ENCODE data around the gene SYCP1. TPM values are rescaled to one million over a fixed set of nuclear protein-coding genes. Genes with fewer than 3 reads are reported as not detected.

SYCP1 gene
- total and polyA plus RNA-seq, 2 of the 13 experiments (the other 11 are each of a cell fraction or from before 2014, with no cell fraction given), result not detected

DNA sequence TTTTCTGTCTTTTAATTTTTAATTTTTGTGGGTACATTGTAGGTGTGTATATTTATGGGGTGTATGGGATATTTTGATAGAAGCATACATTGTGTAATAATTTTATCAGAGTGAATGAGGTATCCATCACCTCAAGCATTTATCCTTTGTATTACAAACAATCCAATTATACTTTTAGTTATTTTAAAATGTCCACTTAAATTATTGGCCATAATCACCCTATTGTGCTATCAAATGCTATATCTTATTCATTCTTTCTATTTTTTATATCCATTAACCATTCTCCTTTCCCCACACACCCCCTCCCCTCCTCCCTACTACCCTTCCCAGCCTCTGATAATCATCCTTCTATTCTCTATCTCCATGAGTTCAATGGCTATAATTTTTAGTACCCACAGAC is 104.8 kb downstream of the SYCP1 start:
- no peak overlapping the region for H3K4me2 ChIP-seq (ENCODE audit: low read depth, low read length)
- in situ Hi-C loops (cut with HindIII; ENCODE audit: extremely low pct_ligation_motif_present, low pct_unique_long_range_greater_than_20kb), result no loop called here
- no peaks in the 10 kb centered on the region for H4K20me1 ChIP-seq (ENCODE audit: insufficient read depth, low read length)
- no peak for FAIRE-seq
- H3K9me3 ChIP-seq (ENCODE audit: low read length), result no peaks in the 10 kb centered on the region
- no peak for ATAC-seq
- no TSS peak for BruUV-seq (replicated peaks)
- intact Hi-C loops (cut with micrococcal nuclease; ENCODE audit: unreplicated experiment), result no loop called here
- ChIA-PET CTCF (ENCODE audit: low intra/inter-chr PET ratio, low total read pairs) (no interaction called here), POLR2A (no interaction called here)
- no peak for TF ChIP-seq ZNF224 (CRISPR knock-in tag; IDR thresholded peaks at IDR 0.05)
- TF ChIP-seq HNRNPK (IDR thresholded peaks at IDR 0.05; ENCODE audit: low read depth, low read length, poor library complexity, severe bottlenecking), result peak; percentile 88
- no peaks in the 10 kb centered on the region for H3K27me3 ChIP-seq (ENCODE audit: control insufficient read depth in 1 of 2, insufficient read depth in 2 of 2, low read length in 2 of 2)
- H3K36me3 ChIP-seq (replicated peaks in 1 of 2; ENCODE audit: control insufficient read depth in 1 of 2, insufficient read depth in 2 of 2, low read length in 2 of 2), result no peaks in the 10 kb centered on the region
- H2AFZ ChIP-seq (ENCODE audit: low read length), result no peak overlapping the region
- H3K79me2 ChIP-seq (ENCODE audit: insufficient read depth, low read length), result no peaks in the 10 kb centered on the region
- no peak overlapping the region for H3K9ac ChIP-seq (ENCODE audit: insufficient read depth, low read depth, low read length)
- DNase-seq (ENCODE audit: low spot score), result no peak
- H3K4me3 ChIP-seq (replicated peaks in 1 of 3; ENCODE audit: insufficient read depth in 1 of 3, low read depth in 2 of 3, low read length in 3 of 3), result no peak overlapping the region
- H3K27ac ChIP-seq (ENCODE audit: extremely low read length, insufficient read depth, low read length), result no peak overlapping the region
- H3K4me1 ChIP-seq (ENCODE audit: insufficient read depth, low read length), result no peaks in the 10 kb centered on the region

DNA sequence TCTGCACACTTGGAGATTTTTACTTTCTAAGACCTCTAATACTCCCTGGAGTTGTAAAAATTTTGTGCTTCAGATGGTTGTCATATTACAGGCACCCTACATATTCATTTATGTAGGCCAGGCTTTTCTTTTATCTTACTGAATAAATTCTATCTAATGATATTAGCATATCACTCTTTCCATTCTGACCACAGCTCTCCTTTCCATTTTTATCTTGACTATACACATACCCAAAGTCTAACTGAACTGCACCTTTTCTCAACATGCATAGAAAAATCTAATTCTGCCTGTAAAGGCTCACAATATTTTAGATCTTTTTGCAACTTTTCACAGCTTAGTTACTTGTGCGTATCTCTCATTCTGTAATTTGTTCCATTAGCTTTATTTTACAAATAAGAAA is 122.2 kb downstream of the SYCP1 start:
- FAIRE-seq (no peak), DNase-seq (ENCODE audit: low spot score) (no peak), ATAC-seq (no peak)
- CTCF ChIA-PET (ENCODE audit: low intra/inter-chr PET ratio, low total read pairs), result no interaction called here
- no peaks in the 10 kb centered on the region for H4K20me1 ChIP-seq (ENCODE audit: insufficient read depth, low read length)
- H3K27me3 ChIP-seq (ENCODE audit: control insufficient read depth in 1 of 2, insufficient read depth in 2 of 2, low read length in 2 of 2), result no peaks in the 10 kb centered on the region
- no peak overlapping the region for H3K27ac ChIP-seq (ENCODE audit: extremely low read length, insufficient read depth, low read length)
- H3K36me3 ChIP-seq (replicated peaks in 1 of 2; ENCODE audit: control insufficient read depth in 1 of 2, insufficient read depth in 2 of 2, low read length in 2 of 2), result no peaks in the 10 kb centered on the region
- H3K4me3 ChIP-seq (replicated peaks in 1 of 3; ENCODE audit: insufficient read depth in 1 of 3, low read depth in 2 of 3, low read length in 3 of 3), result no peak overlapping the region
- no peaks in the 10 kb centered on the region for H3K4me1 ChIP-seq (ENCODE audit: insufficient read depth, low read length)
- H3K4me2 ChIP-seq (ENCODE audit: low read depth, low read length), result no peak overlapping the region
- no TSS peak for BruUV-seq (replicated peaks)
- 0 out of 2 replicates have a peak, but pooled peaks cover 2% of the 10 kb centered on the region for H3K9me3 ChIP-seq (ENCODE audit: low read length)
- no peaks in the 10 kb centered on the region for H3K79me2 ChIP-seq (ENCODE audit: insufficient read depth, low read length)
- H3K9ac ChIP-seq (ENCODE audit: insufficient read depth, low read depth, low read length), result no peak overlapping the region
- POLR2A ChIA-PET, result no interaction called here
- 6% methylated on average over 1 of the region's 1 CpG for WGBS (ENCODE audit: low lambda C conversion rate)
- H2AFZ ChIP-seq (ENCODE audit: low read length), result no peak overlapping the region
- intact Hi-C loops (cut with micrococcal nuclease; ENCODE audit: unreplicated experiment), result no loop called here
- in situ Hi-C loops (cut with HindIII; ENCODE audit: extremely low pct_ligation_motif_present, low pct_unique_long_range_greater_than_20kb), result loop anchor here (5.0 kb wide), 1 partner anchor 65 kb away; no protein-coding TSS in a partner anchor
- no peak for TF ChIP-seq FIP1L1 (IDR thresholded peaks at IDR 0.05; ENCODE audit: borderline replicate concordance, insufficient read depth, low read depth, low read length)
- no peak for TF ChIP-seq ZNF274 (CRISPR knock-in tag; IDR thresholded peaks at IDR 0.05)
- TF ChIP-seq RARG (CRISPR knock-in tag; IDR thresholded peaks at IDR 0.05; ENCODE audit: low read depth), result no peak
- TF ChIP-seq, protein P1, sequence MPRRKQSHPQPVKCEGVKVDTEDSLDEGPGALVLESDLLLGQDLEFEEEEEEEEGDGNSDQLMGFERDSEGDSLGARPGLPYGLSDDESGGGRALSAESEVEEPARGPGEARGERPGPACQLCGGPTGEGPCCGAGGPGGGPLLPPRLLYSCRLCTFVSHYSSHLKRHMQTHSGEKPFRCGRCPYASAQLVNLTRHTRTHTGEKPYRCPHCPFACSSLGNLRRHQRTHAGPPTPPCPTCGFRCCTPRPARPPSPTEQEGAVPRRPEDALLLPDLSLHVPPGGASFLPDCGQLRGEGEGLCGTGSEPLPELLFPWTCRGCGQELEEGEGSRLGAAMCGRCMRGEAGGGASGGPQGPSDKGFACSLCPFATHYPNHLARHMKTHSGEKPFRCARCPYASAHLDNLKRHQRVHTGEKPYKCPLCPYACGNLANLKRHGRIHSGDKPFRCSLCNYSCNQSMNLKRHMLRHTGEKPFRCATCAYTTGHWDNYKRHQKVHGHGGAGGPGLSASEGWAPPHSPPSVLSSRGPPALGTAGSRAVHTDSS (CRISPR knock-in tag; conservative IDR thresholded peaks at IDR 0.05), result no peak
- TF ChIP-seq, protein P2, sequence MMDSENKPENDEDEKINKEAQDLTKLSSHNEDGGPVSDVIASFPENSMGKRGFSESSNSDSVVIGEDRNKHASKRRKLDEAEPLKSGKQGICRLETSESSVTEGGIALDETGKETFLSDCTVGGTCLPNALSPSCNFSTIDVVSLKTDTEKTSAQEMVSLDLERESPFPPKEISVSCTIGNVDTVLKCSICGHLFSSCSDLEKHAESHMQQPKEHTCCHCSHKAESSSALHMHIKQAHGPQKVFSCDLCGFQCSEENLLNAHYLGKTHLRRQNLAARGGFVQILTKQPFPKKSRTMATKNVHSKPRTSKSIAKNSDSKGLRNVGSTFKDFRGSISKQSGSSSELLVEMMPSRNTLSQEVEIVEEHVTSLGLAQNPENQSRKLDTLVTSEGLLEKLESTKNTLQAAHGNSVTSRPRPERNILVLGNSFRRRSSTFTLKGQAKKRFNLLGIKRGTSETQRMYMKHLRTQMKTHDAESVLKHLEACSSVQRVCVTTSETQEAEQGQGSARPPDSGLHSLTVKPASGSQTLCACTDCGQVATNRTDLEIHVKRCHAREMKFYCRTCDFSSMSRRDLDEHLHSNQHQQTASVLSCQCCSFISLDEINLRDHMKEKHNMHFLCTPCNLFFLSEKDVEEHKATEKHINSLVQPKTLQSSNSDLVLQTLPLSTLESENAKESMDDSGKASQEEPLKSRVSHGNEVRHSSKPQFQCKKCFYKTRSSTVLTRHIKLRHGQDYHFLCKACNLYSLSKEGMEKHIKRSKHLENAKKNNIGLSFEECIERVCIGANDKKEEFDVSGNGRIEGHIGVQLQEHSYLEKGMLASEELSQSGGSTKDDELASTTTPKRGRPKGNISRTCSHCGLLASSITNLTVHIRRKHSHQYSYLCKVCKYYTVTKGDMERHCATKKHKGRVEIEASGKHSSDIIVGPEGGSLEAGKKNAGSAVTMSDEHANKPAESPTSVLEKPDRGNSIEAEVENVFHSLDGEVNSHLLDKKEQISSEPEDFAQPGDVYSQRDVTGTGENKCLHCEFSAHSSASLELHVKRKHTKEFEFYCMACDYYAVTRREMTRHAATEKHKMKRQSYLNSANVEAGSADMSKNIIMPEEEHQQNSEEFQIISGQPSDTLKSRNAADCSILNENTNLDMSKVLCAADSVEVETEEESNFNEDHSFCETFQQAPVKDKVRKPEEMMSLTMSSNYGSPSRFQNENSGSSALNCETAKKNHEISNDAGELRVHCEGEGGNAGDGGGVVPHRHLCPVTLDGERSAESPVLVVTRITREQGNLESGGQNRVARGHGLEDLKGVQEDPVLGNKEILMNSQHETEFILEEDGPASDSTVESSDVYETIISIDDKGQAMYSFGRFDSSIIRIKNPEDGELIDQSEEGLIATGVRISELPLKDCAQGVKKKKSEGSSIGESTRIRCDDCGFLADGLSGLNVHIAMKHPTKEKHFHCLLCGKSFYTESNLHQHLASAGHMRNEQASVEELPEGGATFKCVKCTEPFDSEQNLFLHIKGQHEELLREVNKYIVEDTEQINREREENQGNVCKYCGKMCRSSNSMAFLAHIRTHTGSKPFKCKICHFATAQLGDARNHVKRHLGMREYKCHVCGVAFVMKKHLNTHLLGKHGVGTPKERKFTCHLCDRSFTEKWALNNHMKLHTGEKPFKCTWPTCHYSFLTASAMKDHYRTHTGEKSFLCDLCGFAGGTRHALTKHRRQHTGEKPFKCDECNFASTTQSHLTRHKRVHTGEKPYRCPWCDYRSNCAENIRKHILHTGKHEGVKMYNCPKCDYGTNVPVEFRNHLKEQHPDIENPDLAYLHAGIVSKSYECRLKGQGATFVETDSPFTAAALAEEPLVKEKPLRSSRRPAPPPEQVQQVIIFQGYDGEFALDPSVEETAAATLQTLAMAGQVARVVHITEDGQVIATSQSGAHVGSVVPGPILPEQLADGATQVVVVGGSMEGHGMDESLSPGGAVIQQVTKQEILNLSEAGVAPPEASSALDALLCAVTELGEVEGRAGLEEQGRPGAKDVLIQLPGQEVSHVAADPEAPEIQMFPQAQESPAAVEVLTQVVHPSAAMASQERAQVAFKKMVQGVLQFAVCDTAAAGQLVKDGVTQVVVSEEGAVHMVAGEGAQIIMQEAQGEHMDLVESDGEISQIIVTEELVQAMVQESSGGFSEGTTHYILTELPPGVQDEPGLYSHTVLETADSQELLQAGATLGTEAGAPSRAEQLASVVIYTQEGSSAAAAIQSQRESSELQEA (CRISPR knock-in tag; IDR thresholded peaks at IDR 0.05; ENCODE audit: not compliant biosample characterization), result no peak
- no peak for TF ChIP-seq MYC (CRISPR knock-in tag; IDR thresholded peaks at IDR 0.05; ENCODE audit: borderline replicate concordance)
- no peak for TF ChIP-seq ZNF570 (CRISPR knock-in tag; IDR thresholded peaks at IDR 0.05; ENCODE audit: borderline replicate concordance)
